SW 1271 (cell line): ENCODE data around the gene MEOX2.
A peak's percentile ranks its signal among the peaks of the same experiment; 100 is the strongest.

Experiments used
- DNase-seq, 2 experiments: peaks; one replicate each; lab custom pipeline; 2025; lab: John Stamatoyannopoulos, UW

The MEOX2 gene

DNA sequence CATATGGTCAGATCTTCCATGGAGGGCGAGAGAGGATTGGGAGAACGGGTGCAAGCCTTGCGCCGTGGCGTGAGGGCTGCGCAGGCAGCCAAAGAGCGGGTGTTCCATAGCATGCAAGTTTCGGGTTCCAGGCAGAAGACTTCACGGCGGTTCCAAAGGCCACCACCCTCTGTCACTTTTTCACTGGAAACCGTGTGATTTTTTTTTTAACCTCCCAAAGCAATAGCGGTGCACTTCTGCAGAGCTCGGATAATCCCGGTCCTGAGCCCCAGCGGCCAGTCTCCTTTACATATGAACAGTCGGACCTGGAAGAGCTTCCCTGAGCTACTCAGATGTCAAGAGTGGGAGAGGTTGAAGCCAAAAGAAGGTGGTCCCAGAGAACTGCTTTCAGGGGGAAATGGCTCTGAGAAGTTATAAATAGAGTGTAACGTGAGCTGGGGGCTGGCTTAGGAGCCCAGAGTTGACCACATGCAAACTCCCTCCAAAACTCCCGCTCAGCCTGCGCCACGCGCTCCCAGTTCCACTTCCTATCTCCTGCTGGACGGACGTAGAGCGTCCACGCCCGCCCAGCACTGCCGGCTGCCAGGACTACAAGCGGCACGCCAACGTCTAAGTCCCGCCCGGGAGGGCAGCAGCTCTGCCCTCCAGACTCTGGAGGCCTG, at the start of gene MEOX2:
Gene MEOX2 (minus strand): TSS at position 389 of the 662 bp plus-strand sequence. CDS start 281 bp downstream, at position 108.
- DNase-seq, result no peak

DNA sequence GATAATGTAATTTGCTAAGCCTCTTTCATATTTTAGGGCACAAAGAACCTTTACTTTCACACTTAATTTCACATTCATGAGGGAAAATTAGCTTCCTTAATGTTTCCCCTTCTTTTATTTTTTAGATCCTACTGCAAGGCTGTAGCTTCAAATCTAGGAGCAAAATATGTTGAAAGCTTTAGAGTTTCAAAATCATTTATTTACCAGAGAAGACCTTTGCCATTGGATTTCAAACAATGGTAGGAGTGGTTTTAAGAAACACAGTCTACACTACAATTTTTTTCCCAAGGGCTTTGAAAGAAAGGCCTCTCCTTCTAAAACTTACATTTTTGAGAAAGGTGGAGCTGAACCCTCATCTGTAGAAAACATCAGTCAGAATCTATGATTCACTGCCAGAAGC, 43.3 kb upstream of the MEOX2 start:
- DNase-seq, result no peak

DNA sequence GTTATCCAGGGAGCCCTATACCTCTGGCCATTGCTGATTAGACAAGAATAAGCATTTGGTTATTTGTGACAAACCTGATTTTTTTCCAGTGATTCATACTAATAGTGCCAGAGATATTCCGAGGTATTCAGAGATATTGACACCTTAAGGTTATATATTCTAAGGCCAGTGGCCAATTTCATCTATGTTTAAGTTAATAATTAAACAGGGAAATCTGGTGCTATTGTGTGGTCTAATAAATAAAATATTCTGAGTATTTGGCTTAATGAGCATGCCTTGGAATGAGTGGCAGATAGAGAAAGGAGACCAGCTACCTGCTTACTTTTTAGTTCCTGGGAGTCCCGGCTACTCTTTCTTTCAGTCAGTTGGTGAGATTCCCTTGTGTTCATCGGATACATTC, 38.6 kb upstream of the MEOX2 start:
- DNase-seq, result no peak

DNA sequence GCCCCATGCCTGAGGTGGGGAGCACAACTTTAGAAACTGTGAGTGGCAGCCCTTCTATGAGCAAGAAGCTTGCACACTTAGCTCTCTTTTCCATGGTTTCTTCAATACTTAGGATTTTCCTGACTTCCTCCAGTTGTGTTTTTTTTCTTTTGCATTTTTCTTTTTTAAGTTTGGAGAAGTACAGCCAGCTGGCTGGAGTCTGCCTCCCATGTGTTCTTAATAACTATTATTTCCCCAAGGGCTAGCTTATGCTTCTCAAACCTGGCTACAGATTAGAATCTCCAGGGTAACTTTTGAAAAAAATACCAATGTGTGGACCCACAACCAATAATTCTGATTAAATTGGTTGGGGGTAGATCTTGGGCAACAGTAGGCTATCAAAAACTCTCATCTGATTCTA, 37.4 kb upstream of the MEOX2 start:
- DNase-seq, result no peak

DNA sequence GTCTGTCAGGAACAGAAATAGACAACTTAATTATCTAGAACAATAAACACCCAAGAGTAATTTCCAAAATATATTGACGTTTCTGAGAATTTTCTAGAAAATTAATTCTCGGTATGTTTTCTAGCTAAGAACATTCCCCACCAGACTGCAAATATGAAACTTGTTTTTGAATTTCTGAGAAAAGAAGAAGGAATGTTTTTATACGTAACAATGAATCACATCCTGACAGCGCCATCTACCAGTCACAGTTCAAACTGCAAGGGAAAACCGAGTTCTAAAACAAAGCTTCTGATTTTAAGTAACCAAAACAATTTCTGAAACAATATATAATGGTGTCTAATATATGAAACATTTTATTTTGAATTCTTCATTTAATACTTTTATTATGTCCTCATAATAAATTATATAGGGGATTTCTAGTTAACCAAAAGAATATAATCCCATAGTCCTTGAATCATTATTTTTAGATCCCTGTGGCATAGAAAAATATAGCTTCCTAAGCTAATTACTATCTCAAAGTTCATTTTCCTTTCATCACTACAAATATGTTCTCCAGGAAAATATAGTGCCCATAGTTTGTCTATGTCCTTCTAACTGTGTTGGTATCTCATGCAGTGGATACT, 34.5 kb upstream of the MEOX2 start:
- peak; percentile 7 to 58 for DNase-seq

DNA sequence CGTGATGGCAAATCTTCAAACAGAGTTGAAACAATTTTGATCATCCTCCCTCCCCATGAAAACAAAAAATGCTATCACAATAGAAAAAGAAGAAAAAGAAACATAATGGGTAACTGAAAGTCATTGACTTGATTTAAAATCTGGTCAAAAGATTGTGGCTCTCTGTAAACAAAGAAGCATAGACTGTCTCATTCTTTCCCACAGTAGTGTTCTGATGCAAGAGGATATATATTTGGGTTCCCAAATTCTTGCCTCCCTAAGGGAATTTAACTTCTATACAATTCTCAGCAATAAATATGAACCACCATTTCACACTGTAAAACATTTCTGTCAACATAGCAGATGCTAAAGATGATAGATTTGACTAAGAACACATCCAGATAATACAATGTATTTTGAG, 32.8 kb upstream of the MEOX2 start:
- DNase-seq, result no peak

DNA sequence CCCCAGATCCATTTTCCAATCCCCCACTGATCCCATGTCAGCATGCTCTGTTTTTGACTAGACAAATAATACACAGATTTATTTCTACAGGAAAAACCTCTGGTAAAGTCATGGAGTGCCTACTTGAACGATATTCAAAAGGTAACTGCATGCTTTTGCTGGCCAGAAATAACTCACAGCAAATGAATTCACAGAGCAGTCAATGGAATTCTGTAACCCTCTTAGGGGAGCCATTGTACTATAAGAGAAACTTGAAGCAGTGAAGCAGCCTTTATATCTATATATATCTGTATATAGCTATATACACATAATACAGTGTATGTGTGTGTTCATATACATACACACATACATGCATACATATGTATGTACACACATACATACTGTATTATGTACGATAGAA, 29.0 kb upstream of the MEOX2 start:
- DNase-seq, result no peak

DNA sequence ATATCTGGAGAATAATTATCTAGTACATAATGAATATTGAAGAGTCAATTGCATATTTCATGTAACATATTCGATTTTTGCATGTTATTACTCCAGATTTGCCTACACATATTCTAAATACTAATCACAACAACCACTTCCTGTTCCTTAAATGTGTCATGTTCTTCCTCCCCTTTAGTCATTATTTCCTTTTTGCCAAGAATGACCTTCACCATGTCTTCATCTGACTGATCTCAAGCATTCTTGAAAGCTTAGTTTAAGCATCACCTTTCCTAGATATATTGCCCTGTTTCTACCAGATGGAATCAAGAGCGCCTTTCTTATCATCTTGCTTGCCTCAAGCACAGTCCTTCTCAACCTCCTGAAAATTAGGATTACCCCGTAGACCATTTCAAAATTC, 23.5 kb upstream of the MEOX2 start:
- no peak for DNase-seq

DNA sequence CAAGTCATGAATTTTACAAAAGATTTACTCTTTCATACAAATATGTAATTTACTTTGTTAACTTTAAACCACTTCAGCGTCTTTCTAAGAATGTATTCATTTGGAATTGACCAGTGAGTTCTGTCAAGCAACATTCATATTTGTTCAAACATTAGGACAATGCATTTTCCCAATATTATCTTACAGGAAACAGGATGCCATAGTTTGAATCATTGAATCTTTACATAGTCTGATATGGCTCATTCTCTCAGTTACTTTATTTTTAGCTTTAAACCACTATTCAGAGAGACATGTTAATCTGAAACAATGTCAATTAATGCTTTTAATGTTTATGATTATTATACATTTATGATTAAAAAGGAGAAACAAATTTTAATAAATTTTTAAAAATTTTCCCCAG, 21.1 kb upstream of the MEOX2 start:
- DNase-seq, result no peak

DNA sequence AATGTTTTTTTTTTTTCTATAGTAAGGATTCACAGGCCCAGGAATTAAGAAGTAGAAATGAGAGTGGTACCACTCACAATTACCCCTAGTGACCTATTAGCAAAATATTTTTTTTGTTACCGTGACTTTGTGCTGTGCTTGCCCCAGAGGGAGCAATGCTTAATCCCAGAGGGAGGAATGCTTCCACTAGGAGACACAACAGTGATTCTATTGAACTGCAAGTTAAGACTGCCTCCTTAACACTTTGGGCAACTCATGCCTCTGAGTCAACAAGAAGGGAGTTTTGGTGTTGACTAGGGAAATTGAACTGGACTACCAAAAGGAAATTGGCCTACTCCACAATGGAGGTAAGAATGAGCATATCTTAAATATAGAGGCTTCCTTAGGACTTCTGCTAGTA, 17.2 kb upstream of the MEOX2 start:
- no peak for DNase-seq

DNA sequence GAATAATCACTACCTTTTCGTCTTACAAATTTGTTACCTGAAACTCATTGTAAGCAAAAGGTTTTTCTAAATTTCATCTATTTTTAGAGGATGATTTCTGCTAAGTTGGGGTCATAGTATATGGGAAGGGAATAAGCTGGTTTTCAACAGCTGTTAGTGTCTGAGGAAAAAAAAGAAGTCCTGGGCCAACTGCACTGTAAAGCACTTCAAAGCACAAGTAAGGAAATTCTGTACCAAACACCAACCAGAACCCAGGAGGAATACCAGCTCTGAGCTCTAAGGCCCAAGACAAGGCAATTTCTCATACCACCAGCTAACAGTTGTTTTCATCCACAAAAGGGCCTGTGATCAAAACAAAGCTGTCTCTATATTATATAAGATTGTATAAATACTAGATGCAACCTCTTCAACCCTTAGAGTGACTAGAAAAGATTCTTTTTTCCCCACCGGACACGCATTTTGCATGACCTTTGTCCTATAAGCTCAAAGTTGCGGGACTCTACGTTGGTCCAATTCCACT, 6.1 kb upstream of the MEOX2 start:
- no peak for DNase-seq

DNA sequence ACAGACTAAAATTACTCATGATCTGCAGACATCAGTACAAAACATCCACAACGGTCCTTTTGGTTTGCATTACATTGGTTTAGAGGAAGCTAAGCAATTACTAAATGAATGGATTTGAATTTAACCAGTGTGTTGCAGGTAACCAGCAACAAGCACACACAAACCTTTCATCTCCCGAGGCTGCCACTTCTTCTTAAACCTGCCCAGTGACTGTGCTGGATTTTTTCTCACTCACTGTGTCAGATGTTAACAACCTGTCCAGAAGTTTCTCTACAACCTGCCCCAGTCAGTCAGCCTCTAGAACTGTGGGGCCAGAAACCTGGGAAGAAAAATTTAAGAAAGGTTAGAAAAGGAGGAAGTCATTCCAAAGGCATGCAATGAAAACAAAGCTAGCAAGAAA, 2.4 kb upstream of the MEOX2 start:
- DNase-seq, result no peak

DNA sequence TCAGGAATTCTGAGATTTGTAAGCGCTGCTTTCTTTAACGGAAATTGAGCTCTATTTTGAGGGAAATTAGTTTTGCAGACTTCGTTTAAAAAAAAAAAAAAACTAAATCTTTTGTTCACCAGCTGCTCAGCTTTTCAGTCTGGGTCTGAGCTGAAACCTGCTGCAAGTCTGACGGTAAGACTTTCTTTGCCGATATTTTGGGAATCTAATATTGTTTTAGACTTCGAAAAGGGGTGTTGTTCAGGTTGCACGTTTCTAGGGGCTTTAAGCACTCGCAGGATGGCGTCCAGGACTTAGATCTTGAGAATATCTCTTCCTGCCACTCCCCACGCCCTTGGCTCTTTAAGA, 1.8 kb upstream of the MEOX2 start:
- DNase-seq, result no peak

DNA sequence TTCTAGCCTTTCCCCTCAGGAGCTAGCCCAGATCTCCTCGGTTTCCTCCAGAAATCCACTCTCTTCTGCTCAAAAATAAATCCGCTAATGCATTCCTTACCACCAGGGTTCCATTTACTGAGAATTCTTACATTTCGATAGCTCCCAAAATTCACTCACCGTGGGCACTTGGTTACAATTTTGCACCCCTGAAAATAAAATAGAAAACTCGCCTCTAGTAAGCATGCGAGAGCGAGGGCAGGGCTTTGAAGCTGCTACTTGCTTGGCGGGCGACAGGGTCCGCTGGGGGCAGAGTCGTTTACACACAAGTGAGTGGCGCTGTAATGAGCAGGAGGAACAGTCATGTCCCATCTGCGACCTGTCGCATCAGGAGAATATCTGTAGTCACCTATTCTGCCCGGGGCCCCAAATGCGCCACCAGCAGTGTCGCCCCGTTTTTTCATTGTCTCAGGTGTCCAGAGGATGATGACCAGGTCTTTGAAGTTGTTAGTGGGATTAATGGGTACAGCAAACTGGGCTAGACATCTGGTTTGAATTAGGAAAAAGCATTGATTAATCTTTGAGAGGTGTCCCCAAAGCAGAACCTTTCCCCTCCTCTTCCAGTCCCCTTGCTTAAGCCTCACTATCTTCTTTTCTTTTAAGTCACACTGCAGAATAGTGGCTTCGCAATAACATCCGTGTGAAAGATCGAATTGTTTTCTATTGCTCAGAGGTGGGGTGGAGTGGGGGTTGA, 1.2 kb upstream of the MEOX2 start:
- DNase-seq, result no peak

DNA sequence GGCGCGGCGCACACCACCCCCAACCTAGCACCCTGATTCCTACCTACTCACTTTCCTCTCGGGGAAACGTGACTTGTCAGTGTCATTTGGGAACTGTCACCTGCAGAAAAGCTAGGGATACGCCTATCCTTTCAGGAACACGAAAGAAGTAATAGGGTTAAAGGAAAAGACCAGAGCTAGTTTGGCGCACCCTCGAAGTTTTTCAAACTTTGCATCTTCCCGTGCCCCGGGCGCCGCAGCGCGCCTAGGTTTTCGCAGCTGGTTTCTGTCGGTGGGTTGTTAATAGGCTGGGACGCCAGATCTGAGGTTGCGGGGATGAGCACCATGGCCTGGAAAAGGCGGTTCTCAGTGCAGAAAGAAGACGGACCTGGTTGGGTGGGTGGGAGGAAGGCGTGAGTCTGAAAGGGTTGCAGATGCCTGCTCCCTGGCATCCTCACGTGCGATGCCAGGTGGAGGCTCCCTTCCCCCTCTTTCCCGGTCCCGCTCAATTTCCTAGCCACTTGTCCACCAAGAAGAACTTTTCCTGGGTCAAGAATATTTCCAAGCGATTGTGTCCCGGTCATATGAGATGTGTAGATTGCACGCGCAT, 568 bp upstream of the MEOX2 start:
- no peak for DNase-seq

DNA sequence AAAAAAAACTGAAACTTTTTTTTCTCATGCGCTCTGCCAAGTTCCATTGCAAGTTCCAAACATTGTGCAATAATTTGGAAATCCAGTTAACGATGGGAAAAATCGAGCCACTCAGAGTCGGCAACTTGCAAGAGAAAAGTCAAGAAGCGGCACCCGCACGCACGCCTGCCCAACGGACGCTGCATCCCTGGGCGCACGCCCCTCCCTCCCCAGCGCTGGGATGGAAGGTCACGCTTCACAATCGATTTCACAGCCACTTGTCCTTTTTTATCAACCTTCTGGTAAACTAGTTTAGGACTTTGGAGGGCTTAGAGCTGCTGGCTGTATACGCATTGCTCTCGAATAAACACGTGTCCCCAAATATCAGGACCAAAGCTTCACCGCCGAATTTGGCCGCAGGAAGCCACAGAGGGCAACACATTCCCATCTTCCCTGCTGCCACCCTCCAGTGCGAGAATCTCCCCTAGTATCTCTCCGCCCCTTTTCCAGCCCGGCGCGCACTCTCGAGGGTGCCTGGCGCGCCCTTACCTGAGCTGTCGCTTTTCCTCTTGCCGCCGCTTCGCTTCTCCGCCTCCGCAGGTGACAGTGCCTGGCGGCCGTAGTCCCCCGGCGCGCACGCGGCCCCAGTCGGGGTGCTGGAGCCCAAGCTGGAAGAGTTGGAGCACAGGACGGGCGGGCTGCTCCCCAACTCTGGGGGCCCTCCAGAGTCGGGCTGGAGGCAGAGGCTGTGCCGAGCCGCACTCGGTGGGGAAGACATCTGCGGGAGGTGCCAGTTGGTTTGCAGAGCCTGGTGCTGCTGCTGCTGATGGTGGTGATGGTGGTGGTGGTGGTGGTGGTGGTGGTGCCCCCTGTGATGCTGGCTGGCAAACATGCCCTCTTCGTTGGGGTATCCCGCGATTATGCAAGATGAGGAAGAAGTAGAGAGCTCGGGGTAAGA, 857 bp downstream of the MEOX2 start:
- no peak for DNase-seq

DNA sequence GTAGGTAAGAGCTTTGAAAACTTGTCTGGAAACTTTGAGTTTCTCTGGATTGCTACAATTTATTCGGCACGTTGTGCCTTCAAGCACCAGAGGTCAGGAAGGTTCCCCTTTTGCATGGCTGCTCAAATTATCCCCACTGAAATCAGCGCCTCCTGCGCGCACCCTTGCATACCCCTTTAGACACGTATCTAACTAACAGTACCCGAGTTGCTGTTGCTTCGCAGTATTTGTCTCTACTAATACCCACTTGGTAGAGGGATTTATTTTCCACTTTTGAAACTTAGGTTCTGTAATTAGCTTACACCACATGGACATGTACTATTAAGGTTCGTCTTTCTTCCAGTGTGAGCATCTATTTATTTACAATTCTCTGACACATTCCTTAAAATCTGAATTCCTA, 1.6 kb downstream of the MEOX2 start:
- no peak for DNase-seq

DNA sequence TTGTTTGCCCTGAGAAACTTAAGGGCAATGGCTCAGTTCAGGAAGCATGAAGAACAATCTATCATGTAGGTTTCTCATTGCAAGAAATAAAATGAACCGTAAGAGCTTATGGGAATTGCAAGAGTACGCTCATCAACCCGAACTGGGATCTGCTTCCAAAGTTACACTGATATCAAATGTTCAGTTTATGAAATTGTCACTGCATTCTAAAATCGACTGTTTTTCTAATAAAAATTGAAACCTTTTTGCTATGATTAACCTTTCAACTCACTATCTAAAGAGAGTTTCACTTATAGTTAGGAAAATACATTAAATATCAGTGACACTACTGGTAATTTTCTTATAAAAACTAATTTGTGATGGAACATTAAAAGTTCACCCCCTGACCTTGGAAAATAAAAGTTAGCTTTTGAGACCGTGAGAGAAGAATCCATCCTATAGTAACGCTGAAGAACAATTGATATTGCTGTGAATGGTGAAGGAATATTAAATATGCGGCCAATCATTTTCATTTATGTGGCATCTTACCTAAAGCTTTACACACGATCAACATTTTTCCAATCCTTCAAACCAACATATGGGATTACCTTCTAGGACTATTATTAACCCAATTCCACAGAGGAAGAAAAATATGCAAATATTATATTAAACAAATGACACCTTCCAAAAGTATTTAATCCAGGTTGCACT, 2.2 kb downstream of the MEOX2 start:
- no peak for DNase-seq

DNA sequence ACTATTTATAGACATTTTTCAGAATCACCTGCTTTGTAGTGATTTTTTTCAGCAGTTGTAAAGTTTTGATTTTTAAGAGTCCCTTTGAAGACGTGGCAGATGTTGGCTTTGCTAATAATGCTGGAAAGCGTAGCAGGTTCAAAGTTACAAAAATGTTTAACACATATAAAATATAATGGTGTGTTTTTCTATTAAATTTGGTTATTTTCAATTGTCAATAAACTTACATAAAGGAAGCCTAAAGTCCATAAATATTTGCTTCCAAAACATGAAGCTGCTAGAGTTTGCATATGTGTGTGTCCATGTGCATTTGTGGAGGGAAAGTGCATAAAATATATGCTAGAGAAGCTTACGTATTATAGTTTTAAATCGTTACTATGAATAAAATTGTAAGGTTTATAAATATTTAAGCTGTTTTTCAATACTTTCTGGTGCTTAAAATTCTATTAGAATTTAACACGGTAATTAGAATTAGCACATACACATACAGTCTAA, 3.7 kb downstream of the MEOX2 start:
- DNase-seq, result no peak

DNA sequence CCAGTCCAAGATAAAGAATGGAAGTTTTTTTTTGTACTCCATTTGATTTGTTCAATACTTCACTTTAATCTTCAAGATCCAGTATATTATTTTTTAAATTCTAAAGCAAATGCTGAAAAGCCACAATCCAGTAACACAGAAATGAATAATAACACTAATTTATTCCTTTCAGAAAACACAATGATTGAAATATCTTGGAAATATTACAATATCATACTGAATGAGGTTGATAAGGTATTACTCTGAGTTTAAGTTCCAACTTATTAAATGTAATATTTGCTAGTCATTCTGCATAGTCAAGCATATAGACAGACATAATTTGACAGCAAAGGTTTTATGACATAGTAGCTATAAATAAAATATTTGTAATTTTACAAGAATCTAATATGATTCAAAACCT, 4.4 kb downstream of the MEOX2 start:
- DNase-seq, result no peak

DNA sequence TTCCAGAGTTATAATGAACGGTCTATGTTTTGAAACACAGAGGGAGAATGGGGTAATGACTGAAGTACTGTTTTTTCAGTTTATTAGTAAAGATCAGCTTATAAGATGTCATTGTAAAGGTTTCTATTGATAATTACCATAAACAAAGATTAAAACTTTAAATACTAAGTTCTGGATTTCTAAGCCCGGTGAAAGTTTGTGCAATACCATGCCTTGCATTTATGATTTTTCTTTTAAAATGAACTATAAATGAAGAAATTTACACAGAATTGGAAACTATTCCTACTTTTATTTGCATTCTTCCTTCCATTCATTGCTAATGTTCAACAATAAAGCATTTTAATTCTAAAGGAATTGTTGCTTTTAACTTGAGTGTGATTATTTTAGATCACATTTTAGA, 4.9 kb downstream of the MEOX2 start:
- no peak for DNase-seq
